Large intestine (tissue), 3 donors: ENCODE data around the gene DLGAP1. TPM values are rescaled to one million over a fixed set of nuclear protein-coding genes. Genes with fewer than 3 reads are reported as not detected.

Experiments
- DNase-seq, 2 donors: peaks; one replicate each; pipeline versions ENCODE4 v3.0.0 to v3.0.0-alpha.2; 2013
- H3K27ac ChIP-seq: one replicate; pipeline ENCODE4 v1.5.1; 2013; ENCODE audit warnings: low read length
- H3K27me3 ChIP-seq: 2 replicates; pipeline ENCODE4 v1.6.1; 2013; ENCODE audit warnings: low read length; ENCODE audit not compliant: control insufficient read depth, insufficient read depth
- H3K36me3 ChIP-seq: 2 replicates; pipeline ENCODE4 v1.6.1; 2013; ENCODE audit warnings: low read length; ENCODE audit not compliant: control insufficient read depth, insufficient read depth
- H3K4me1 ChIP-seq: one replicate; pipeline ENCODE4 v1.6.1; 2013; ENCODE audit warnings: low read length; ENCODE audit not compliant: control insufficient read depth, insufficient read depth
- H3K4me3 ChIP-seq: one replicate; pipeline ENCODE4 v1.5.1; 2013; ENCODE audit warnings: low read length
- H3K9me3 ChIP-seq: one replicate; pipeline ENCODE4 v1.6.1; 2013; ENCODE audit warnings: mild to moderate bottlenecking, low read depth, low read length, moderate library complexity; ENCODE audit not compliant: control insufficient read depth
- WGBS: methylation state at CpG from one replicate; pipeline ENCODE4 v1.1.5; 2013; ENCODE audit warnings: low lambda C conversion rate; ENCODE audit not compliant: insufficient coverage; 5-methylcytosine and 5-hydroxymethylcytosine counted together
- polyA plus RNA-seq: library from polyadenylated mRNA; unstranded; fragments of 120-200 nt; gene quantifications from one replicate; pipeline ENCODE4 v1.2.1, GENCODE V29; 2013

DLGAP1 gene
- polyA plus RNA-seq, 1 donor: 0.69 TPM

GRCh38 chr18:3907955-3908354, 547.2 kb downstream of the DLGAP1 start:
- H3K4me3 ChIP-seq: no peak overlapping the region
- H3K9me3 ChIP-seq: no peaks in the 10 kb centered on the region
- H3K4me1 ChIP-seq: peaks cover 3% of the 10 kb centered on the region
- no peaks in the 10 kb centered on the region for H3K27me3 ChIP-seq
- no peak for DNase-seq
- no peaks in the 10 kb centered on the region for H3K36me3 ChIP-seq
- H3K27ac ChIP-seq: no peak overlapping the region

- Histone ChIP-seq H3K9me3 (no peaks in the 10 kb centered on the region), H3K4me1 (peaks cover 3% of the 10 kb centered on the region), H3K27me3 (no peaks in the 10 kb centered on the region), H3K4me3 (no peak overlapping the region), H3K27ac (peak overlapping the region; percentile 57), H3K36me3 (no peaks in the 10 kb centered on the region)
- 50% methylated on average over 2 of the region's 3 CpGs for WGBS
- DNase-seq: peak; percentile 71 to 88
Observed at GRCh38 chr18:3906116-3906750, 548.9 kb downstream of the DLGAP1 start.

- no CpG with 5 or more reads among the region's 2 CpGs for WGBS
- DNase-seq: no peak
- Histone ChIP-seq H3K4me3 (no peak overlapping the region), H3K27me3 (no peaks in the 10 kb centered on the region), H3K9me3 (no peaks in the 10 kb centered on the region), H3K27ac (no peak overlapping the region), H3K4me1 (peaks cover 3% of the 10 kb centered on the region), H3K36me3 (no peaks in the 10 kb centered on the region)
Observed at GRCh38 chr18:3903337-3903736, 551.8 kb downstream of the DLGAP1 start.

DNA sequence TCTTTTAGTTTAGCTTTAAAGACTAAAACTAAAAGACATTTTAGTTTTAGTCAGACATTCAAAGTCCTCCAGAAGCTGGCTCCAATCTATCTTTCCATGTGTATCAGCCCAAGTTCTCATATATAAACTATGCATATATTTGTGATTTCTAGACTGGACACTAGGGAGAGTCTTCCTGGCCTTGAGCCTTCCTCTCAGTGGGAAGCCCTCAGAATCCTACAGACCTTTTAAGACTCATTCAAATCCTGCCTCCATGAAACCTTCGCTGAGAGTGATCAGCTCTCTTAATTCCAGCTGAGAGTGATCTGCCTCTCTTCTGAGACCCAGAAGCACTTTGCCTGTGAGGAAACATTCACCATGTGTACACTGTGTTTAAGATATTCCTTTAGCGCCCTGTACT, 552.4 kb downstream of the DLGAP1 start:
- WGBS: no CpG with 5 or more reads among the region's 2 CpGs
- Histone ChIP-seq H3K9me3 (no peaks in the 10 kb centered on the region), H3K4me3 (no peak overlapping the region), H3K36me3 (no peaks in the 10 kb centered on the region), H3K4me1 (peaks cover 3% of the 10 kb centered on the region), H3K27ac (no peak overlapping the region), H3K27me3 (no peaks in the 10 kb centered on the region)
- DNase-seq: no peak

GRCh38 chr18:3901811-3902210, 553.3 kb downstream of the DLGAP1 start:
- Histone ChIP-seq H3K9me3 (no peaks in the 10 kb centered on the region), H3K36me3 (no peaks in the 10 kb centered on the region), H3K27me3 (no peaks in the 10 kb centered on the region), H3K4me1 (peaks cover 3% of the 10 kb centered on the region), H3K27ac (no peak overlapping the region), H3K4me3 (no peak overlapping the region)
- 100% methylated on average over 1 of the region's 2 CpGs for WGBS
- DNase-seq: no peak

GRCh38 chr18:3901042-3901441, 554.1 kb downstream of the DLGAP1 start:
- Histone ChIP-seq H3K9me3 (no peaks in the 10 kb centered on the region), H3K36me3 (no peaks in the 10 kb centered on the region), H3K4me1 (peaks cover 3% of the 10 kb centered on the region), H3K4me3 (no peak overlapping the region), H3K27me3 (no peaks in the 10 kb centered on the region), H3K27ac (no peak overlapping the region)
- no peak for DNase-seq
- 86% methylated on average over 4 of the region's 8 CpGs for WGBS

- 79% methylated on average over 2 of the region's 2 CpGs for WGBS
- H3K9me3 ChIP-seq: no peaks in the 10 kb centered on the region
- no peaks in the 10 kb centered on the region for H3K36me3 ChIP-seq
- H3K4me1 ChIP-seq: no peaks in the 10 kb centered on the region
- no peak overlapping the region for H3K4me3 ChIP-seq
- no peak overlapping the region for H3K27ac ChIP-seq
- H3K27me3 ChIP-seq: no peaks in the 10 kb centered on the region
- no peak for DNase-seq
Observed at GRCh38 chr18:3900327-3900726, 554.8 kb downstream of the DLGAP1 start.

DNA sequence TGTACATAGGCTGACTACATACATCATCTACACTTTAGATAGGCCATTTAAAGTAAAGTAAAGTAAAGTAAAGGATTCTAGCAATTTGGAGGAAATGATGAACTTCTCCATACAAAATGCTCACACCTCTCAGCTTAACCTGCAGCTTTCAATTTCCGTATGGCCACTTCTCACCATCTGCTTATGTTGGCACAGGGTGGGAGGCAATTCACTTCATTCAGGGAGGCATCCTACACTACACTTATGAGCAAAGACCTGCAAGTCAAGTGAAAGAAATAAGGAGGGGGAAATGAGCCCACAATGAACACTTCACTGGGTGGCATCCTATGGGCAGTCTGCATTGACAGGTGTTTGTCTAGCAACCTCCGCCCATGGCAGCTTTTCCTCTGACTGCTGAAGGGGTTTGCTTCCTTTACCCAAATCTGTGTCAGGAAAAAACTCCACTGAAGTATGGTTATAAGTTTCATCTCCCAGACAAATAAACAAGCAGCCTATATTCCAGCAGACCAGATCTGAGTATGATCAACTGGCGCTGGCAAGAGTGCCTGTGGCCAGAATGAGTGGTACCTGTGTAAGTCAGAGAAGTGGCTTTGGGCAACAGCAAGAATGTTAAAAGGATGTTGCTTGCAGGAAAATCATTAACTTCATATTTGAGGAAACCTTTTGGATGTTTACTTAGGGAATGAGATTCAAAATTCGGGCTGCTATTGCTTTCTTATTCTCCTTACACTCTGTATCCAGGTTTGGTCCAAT, 556.1 kb downstream of the DLGAP1 start:
- H3K4me1 ChIP-seq: no peaks in the 10 kb centered on the region
- H3K9me3 ChIP-seq: no peaks in the 10 kb centered on the region
- H3K36me3 ChIP-seq: no peaks in the 10 kb centered on the region
- no peak overlapping the region for H3K27ac ChIP-seq
- H3K4me3 ChIP-seq: no peak overlapping the region
- WGBS: 80% methylated on average over 1 of the region's 4 CpGs
- H3K27me3 ChIP-seq: no peaks in the 10 kb centered on the region
- DNase-seq: no peak

- H3K9me3 ChIP-seq: no peaks in the 10 kb centered on the region
- no peaks in the 10 kb centered on the region for H3K36me3 ChIP-seq
- no peak overlapping the region for H3K4me3 ChIP-seq
- WGBS: no CpG with 5 or more reads among the region's 2 CpGs
- no peak overlapping the region for H3K27ac ChIP-seq
- no peak for DNase-seq
- H3K4me1 ChIP-seq: peaks cover 23% of the 10 kb centered on the region
- no peaks in the 10 kb centered on the region for H3K27me3 ChIP-seq
Observed at GRCh38 chr18:3892152-3892551, 563.0 kb downstream of the DLGAP1 start.

- H3K4me1 ChIP-seq: peaks cover 23% of the 10 kb centered on the region
- H3K4me3 ChIP-seq: no peak overlapping the region
- DNase-seq: no peak
- no peak overlapping the region for H3K27ac ChIP-seq
- no peaks in the 10 kb centered on the region for H3K9me3 ChIP-seq
- 83% methylated on average over 1 of the region's 3 CpGs for WGBS
- no peaks in the 10 kb centered on the region for H3K36me3 ChIP-seq
- no peaks in the 10 kb centered on the region for H3K27me3 ChIP-seq
Observed at GRCh38 chr18:3891245-3891644, 563.9 kb downstream of the DLGAP1 start.

- Histone ChIP-seq H3K27ac (no peak overlapping the region), H3K9me3 (no peaks in the 10 kb centered on the region), H3K36me3 (no peaks in the 10 kb centered on the region), H3K4me1 (peaks cover 30% of the 10 kb centered on the region), H3K27me3 (no peaks in the 10 kb centered on the region), H3K4me3 (no peak overlapping the region)
- peak; percentile 39 to 63 for DNase-seq
- WGBS: no CpG with 5 or more reads among the region's 3 CpGs
Observed at GRCh38 chr18:3889803-3890202, 565.3 kb downstream of the DLGAP1 start.
